Right ventricle myocardium inferior (tissue), 1 donor: ENCODE measurements around the gene UQCR11. TPM values are rescaled to one million over a fixed set of nuclear protein-coding genes. Genes with fewer than 3 reads are reported as not detected.
"Not testable (repeated sequence)": the region's sequence is repeated elsewhere in the genome, so short reads cannot be mapped to it uniquely, and the experiment has no call there.

Source experiments
- ATAC-seq: fragments of 200-7000 bp; cut with Tn5 transposase; one replicate; pipeline ENCODE4 v1.9.1; 2020; ENCODE audit warnings: mild to moderate bottlenecking, moderate library complexity
- DNase-seq: peaks from one replicate; pipeline ENCODE4 v3.0.0; 2021; ENCODE audit errors: missing footprints
- intact Hi-C: fragments of 100-400 bp; cut with DNase I; formaldehyde crosslinking; loops from one replicate; pipeline ENCODE4 v1.11.0; 2022
- total RNA-seq: library from RNA; stranded (reverse); fragmentation: NEBNext Ultra II Directional; extraction: Animal tissue kit (Norgen Biotek cat#: 25700); gene quantifications from one replicate; pipeline ENCODE4 v1.2.1, GENCODE V29; 2021
- donor health status: DM: no; HTN: yes; CAD: no; lungs with severe emphysema.

The UQCR11 gene
- total RNA-seq, 1 donor from 2014 or later, result 1,146 TPM

DNA sequence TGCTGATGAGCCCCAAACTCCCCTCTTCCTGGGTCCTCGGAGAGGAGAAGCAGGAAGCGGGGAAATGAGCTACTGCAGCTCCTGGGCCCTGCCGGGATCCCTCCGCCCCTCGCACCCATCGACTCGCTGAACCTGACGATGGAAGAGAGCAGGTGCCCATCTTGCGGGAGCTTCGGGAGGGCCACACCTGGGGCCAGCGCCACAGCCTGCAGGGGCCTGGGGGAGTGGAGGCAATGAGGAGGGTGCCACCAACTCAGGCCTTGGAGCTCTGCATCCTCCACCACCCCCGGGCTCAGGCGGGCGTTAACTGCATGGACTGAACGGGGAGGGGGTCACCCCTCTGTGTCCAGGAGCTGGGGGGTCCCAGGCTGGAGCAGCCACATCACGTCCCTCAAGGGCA lies 38.8 kb upstream of the UQCR11 start:
- ATAC-seq (no peak), DNase-seq (no peak)
- intact Hi-C loops, result no loop called here

DNA sequence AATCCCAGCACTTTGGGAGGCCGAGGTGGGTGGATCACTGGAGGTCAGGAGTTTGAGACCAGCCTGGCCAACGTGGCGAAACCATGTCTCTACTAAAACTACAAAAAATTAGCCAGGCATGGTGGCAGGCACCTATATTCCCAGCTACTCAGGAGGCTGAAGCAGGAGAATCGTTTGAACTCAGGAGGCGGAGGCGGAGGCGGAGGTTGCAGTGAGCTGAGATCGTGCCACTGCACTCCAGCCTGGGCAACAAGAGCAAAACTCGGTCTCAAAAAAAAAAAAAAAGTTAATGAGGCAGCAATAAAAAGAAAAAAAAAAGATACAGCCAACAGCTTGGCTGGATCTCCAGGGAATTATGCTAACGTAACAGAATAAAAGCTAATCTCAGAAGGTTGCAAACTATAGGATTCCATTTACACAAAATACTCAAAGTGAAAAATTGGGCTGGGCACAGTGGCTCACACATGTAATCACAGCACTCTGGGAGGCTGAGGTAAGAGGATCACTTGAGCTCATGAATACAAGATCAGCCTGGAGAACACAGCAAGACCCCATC lies 35.7 kb upstream of the UQCR11 start:
- ATAC-seq, DNase-seq, intact Hi-C loops: not testable (repeated sequence)

DNA sequence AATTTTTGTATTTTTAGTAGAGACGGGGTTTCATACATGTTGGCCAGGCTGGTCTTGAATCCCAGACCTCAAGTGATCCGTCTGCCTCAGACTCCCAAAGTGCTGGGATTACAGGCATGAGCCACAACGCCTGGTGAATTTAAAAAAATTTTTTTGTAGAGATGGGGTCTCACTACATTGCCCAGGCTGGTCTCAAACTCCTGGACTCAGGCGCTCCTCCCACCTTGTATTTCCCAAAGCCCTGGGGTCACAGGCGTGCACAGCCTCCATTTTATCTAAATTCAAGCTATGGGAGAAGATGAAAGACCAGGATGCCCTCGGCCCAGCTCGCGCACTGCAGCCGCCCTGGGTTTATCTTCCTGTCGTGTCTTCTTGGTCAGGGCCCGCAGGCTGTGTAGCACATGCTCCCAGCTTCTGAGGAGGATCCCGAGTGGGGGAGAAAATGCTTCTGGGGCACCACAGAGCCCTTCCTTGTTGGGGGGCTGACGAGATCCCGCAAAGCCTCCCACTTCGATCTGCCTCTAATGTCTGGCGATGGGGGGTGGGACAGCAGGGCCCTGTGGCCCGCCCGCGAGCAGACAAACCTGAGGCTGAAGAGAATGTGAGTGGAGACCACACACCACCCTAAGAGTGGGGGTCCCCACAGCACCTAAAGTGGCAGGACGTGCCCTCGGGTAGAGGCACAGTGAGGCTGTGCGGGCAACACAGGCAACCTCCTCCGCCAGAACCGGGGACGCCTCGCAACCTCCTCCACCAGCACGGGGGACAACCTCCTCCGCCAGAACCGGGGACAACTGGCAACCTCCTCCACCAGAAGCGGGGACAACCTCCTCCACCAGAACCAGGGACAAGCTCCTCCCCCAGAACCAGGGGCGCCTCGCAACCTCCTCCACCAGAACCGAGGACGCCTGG lies 31.3 kb upstream of the UQCR11 start:
- intact Hi-C loops, result no loop called here
- DNase-seq (no peak), ATAC-seq (no peak)

DNA sequence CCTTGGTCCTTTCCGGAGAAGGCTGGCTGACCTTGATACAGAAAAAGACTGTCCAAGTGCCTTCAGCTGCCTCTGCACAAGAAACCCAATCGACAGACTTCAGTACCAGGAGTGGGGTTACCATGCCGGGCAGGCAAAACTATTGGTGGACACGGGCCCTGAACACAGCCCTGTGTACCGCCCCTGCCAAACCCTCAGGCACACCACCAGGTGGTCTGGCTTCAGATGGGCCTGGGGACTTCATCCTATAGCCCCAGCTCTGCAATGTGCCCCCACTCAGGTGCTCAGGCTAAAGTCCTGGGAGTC lies 29.6 kb upstream of the UQCR11 start:
- intact Hi-C loops, result no loop called here
- no peak for ATAC-seq
- no peak for DNase-seq

DNA sequence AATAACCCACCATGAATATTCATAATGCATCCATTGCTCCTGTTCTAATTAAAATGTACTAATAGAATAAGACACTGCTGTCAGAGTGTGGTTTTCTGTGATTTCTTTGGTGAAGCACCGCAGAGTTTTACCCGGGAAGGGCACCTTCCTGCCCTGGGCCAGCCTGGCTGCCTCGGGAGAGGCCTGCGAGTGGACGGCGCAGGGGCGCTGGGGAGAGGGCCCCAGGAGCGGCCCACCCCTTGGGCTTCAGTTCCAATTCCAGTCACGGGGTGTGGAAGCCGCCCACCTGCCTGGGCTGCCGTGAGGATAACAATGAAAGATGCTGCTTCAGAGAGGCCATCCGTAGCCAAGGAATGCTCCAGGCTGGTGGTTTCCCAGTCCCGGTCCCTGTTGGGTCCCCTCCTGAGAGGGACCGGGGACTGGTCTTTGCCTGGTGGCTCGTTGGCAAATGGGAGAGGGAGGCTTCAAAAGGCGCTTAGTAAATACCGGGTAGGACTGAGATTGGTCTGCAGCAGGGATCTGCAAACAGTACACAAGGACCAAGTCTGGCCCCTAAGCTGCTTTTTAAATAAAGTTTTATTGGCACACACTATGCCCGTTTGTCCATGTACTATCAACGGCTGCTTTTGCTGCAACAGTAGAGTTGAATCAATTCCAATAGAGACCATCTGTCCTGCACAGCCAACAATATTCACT lies 29.1 kb upstream of the UQCR11 start:
- DNase-seq, result no peak
- intact Hi-C loops, result no loop called here
- ATAC-seq, result no peak

DNA sequence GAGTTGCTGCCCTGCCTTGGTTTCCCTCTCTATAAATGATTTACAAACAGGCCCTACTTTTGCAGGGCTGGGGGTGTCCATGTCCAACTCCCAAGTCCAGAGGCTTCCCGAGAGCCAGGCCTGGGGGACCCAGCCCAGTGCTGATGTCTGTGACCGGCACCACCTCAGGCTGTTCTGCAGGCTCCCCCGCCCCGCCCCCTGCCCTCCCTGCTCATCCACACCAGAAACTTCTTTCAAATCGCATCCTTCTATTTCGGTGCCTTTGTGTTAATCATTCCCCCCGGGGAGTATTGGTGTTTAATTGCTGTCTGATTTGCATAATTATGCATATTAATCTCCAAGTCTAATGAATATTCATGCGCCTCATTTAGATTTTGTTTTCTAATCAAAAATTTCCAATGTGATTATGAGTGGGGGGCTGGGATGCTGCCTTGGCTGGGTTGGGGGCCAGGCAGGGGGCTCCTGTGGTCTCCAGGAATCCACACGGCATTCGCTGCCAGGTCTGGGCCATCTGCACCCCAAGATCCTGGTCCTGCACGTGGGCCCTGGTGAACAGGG lies 28.1 kb upstream of the UQCR11 start:
- no peak for DNase-seq
- no peak for ATAC-seq
- intact Hi-C loops, result no loop called here

DNA sequence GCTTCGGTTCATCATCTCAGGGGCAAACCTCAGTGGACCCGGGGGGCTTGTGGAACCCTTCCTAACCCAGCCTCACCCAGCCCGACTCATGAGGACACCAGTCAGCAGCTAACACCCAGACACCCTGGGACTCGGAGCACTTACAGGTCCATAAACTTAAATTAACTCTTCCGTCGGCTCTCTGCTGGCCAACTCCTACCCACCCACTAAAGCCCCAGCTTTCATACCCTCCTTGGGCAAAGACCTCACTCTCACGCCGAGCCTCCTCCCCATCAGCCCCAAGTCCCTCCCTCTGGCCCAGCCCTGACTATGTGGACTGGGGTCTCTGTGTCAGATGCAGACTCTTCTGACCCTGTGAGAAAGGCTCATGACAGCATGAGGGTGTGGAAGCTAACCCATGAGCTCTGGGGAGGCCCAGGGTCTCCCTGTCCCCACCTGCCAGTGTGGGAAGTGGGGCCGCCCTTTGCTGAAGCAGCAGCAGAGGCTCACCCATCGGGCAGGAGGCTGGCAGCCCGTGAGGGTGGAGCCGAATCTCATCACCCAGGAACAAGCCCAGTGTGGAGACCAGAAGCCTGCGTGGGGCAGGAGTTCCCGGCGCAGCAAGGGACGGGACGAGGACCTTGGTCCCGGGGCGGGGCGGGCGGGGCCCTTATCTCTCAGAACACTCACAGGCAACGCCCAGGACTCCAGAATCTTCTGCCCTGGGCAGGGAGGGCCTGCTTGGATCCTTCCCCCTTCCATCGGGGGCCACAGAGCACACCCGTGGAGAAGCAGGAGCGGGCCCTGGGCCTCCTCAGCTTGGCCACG lies 27.4 kb upstream of the UQCR11 start:
- intact Hi-C loops, result no loop called here
- DNase-seq (no peak), ATAC-seq (no peak)

DNA sequence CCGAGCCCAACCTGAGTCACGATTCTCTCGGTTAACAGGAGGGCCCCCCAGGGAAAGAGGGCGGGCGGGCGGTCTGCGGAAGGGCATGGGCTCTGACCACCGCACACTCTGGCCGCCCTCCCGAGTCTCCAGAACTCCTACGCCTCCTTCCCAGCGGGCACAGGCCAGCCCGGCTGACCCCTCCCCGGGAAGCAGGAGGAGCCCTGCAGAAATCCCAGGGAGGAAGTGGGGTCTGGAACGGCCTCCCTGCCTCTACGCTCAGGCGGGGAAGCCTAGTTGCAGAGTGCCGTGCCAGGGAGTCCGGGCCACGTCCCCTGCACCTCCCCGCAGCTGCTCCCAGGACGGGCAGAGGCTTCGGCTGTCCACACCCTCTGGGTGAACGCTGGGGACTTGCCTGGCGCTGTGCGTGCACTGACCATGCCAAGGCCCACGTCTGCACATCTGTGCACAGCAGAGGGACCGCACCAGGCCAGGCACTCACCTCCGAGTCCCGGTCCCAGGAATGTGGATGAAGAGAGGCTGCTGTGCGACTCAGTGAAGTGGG lies 26.4 kb upstream of the UQCR11 start:
- intact Hi-C loops, result no loop called here
- no peak for ATAC-seq
- peak; percentile 53 for DNase-seq

DNA sequence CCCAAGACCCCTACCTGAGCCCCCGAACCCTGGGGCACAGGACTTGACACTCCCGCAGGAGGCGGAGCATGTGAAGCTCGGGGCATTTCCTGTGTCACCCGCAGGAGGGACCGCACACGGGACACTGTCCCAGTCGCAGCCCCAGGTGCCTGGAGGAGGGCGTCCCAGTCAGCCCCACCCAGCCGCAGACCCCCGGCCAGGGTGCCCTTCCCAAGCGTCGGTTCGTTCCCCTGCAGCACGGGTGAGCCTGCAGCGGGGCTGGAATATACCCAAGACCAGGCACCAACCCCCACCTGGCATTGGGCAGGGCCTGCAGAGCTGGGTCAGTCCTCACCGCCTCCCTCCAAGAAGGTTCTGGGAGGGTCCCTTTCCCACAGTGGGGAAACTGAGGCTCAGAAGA lies 25.5 kb upstream of the UQCR11 start:
- DNase-seq (peak; percentile 45), ATAC-seq (no peak)
- intact Hi-C loops, result no loop called here

DNA sequence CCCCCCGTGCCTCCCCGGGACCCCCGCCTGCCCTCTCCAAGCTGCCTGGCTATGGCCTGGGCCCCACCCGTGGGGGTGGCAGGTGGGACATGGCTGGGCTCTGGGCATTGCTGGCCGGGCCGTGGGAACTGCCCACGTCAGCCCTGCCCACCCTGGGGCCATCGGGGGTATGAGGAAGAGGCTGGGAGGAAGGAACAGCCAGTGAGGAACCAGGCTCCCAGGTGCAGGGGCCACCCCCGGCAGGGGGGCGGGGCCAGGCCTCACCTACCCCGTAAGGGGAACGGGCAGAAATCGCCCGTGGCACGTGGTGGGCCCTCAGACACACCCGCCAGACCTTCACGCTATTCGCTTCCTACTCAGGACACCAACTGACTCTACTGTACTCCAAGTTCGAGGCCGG lies 24.8 kb upstream of the UQCR11 start:
- no peak for DNase-seq
- intact Hi-C loops, result no loop called here
- peak; percentile 9 for ATAC-seq

DNA sequence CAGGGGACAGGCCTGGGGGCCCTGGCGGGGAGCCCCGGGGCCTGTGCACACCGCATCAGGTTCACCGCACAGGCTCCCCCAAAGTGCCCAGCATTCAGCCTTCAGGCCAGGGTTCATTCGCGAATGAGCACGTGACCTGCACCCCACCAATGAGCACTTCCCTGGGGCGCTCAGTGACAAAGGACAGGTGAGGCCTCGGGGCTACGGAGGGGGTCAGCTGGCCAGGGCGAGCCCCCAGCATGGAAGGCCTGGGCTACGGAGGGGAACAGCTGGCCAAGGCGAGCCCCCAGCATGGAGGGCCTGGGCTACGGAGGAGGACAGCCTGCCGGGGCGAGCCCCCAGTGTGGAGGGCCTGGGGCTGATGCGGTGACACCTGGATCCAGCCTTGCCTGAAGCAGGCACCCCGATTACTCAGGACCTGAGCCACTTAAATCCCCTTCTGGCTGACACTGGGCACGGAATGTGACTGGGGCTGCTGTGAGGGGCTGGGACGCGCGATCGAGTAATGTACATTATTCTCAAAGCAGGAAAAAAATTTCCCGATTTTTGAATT lies 24.1 kb upstream of the UQCR11 start:
- intact Hi-C loops, result no loop called here
- ATAC-seq (no peak), DNase-seq (peak; percentile 40)

DNA sequence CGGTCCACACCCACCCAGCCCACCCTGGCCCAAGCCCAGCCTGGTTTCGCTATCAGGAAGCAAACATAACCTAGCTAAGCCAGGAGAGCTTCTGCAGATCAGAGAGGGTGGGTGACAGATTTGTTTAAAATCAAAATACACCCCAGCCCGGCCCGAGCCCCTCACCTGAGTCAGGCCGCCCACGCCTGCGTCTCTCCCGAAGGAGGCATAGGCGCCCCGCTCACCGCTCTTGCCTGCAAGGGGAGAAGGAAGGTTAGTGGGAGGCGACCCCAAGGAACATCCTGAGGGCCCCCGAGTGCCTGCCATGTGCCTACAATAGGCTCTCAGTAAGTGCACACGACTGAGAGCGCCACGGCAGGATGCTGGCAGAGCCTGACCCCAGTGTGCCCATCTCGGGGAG lies 21.9 kb upstream of the UQCR11 start:
- DNase-seq (peak; percentile 28), ATAC-seq (no peak)
- intact Hi-C loops, result no loop called here

DNA sequence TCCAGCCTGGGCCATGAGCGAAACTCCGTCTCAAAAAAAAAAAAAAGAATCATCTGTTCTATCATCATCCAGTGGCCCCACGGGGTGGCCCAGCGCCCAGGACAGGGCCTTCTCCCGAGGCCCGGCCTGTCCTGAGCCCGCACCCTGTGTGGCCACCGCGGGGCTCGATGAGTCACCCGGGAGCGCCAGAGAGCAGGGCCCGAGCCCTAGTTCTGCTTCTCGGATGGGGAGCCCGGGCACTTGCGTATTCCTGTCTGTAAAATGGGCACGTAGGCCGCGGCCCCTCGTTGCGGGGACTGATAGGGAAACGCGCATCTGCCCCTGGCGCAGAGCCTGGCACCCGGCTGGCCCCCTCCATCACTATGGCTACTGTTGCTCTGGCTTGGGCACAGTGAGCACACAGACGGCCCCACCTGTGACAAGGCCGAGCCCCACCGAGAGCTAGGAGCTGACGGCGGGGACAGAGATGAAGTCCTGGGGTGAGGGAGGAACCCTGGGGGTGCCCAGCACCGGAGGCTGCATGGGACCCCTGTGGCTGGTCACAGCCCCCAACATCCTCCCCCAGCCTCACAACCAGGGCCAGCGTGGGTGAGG lies 21.3 kb upstream of the UQCR11 start:
- DNase-seq (peak; percentile 63), ATAC-seq (no peak)
- intact Hi-C loops, result no loop called here

DNA sequence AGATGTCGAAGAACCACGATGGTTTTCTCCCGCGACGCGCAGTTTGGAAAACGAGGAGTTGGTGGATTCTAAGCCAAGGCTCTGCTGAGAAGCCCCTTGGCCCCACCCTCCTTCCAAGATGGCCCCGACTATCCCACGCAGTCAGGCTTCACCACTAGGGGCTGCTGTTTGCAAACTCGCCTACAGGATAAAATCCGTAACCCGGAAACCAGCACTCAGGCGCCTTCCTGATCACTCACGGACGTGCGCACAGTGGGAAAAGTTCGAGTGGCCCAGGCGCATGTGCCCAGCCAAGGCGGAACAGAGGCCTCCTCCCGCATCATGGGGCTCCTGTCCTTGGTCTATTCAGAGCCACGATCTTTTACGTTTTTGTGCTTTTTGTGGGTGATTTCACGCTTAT lies 19.2 kb upstream of the UQCR11 start:
- DNase-seq (peak; percentile 22), ATAC-seq (peak; percentile 51)
- intact Hi-C loops, result no loop called here

DNA sequence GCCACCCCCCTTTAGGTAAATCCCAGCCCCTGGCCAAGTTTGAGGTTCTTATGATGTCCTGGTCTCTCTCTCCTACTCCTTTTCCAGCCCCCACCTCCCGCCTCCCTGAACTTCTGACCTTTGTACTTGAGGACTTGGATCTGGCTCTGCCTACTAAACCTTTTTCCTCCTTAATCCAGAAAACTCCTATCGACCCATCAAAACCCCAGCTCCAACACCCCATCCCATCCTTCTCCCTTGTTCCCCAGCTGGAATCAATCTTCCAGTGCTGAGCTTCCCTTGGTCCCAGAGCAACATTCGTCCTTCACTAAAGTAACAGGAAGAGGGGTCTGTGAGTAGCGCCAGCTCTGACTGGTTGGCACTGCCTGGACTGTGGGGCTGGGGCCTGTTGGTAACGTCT lies 17.3 kb upstream of the UQCR11 start:
- intact Hi-C loops, result no loop called here
- no peak for DNase-seq
- no peak for ATAC-seq

DNA sequence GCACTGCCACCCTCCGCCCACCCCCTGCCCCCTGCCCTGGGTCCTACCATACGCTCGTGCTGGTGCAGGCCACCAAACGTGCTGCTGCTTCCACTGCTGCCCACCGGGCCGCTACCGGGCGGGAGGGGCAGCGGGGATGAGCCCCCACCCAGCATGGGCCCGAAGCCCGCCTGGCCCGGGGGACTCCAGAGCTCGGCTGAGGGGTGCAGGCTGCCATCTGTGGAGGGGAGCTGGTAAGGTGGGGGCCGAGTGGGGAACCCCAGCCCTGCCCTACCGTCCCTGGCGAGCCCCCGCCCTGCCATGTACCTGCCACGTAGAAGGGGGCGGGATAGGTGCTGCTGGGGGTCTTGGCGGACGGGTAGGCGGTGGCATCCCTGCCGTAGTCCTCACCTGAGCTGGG lies 16.7 kb upstream of the UQCR11 start:
- DNase-seq, result peak; percentile 53
- intact Hi-C loops, result no loop called here

DNA sequence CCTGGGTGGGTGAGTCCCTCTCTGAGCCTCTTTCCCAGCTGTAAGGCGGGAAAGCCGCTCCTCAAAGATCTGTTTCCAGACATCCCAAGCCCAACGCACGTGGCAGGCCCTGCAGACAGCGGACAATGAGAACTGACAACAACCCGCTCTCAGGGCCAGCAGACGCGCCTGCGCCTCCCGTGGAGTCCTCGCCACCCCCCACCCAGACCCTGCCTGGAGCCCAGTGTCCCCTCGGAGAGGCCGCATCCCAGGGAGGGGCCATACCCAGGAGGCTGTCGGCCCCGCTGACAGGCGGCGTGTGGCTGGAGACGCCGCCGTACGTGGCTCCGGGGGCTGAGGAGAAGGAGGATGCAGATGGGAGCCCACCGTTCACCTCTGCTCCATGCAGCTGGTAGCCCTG lies 16.3 kb upstream of the UQCR11 start:
- DNase-seq (no peak), ATAC-seq (no peak)
- intact Hi-C loops, result no loop called here

More for the DNA sequence above, 16.7 kb upstream of the UQCR11 start:
- no peak for ATAC-seq

DNA sequence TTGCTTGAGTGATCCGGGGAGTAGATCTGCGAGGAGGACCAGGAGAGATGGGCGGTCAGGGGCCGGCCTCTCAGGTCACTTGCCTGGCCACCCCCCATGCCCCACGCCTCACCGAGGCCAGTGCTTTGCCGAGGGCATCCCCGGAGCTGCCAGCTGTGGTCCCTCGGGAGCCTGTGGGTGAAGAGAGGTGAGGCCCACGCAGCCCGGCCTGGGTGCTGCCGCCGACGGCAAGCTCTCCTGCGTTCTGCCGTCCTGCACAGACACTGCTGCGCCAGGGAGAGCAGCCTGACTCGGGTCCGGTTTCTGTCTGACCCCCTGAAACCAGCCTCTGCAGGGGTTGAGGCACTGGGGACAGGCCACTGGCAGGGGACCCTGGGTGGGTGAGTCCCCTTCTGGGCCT lies 15.8 kb upstream of the UQCR11 start:
- ATAC-seq (no peak), DNase-seq (peak; percentile 56)
- intact Hi-C loops, result no loop called here
